GM23338 (cell line): Measurements from ENCODE around the gene MYOM1. TPM values are rescaled to one million over a fixed set of nuclear protein-coding genes. Genes with fewer than 3 reads are reported as not detected.

ENCODE experiments used
- ATAC-seq: fragments of 200-7000 bp; cut with Tn5 transposase; 3 replicates; pipeline ENCODE4 v1.9.1; 2020
- DNase-seq: peaks from one replicate; pipeline ENCODE4 v3.0.0-alpha.2; 2015; ENCODE audit warnings: low spot score
- H2AFZ ChIP-seq: fragments of 200-600 bp; sonication (generic); 2 replicates; pipeline ENCODE4 v1.8.0; 2016; ENCODE audit warnings: antibody characterized with exemption, mild to moderate bottlenecking, moderate library complexity
- H3F3A ChIP-seq: fragments of 200-600 bp; sonication (generic); replicated peaks from 2 replicates; pipeline ENCODE4 v1.8.0; 2017; ENCODE audit warnings: antibody characterized with exemption, mixed run types, low read depth
- H3K27ac ChIP-seq: fragments of 200-600 bp; sonication (generic); 2 replicates; pipeline ENCODE4 v1.6.1; 2016; ENCODE audit warnings: low read depth
- H3K27me3 ChIP-seq: fragments of 200-600 bp; sonication (generic); 2 replicates; pipeline ENCODE4 v1.8.0; 2016; ENCODE audit warnings: mild to moderate bottlenecking, mixed run types, moderate library complexity; ENCODE audit not compliant: insufficient read depth
- H3K36me3 ChIP-seq: fragments of 200-600 bp; sonication (generic); 2 replicates; pipeline ENCODE4 v1.8.0; 2016; ENCODE audit warnings: mild to moderate bottlenecking; ENCODE audit not compliant: insufficient read depth
- H3K4me1 ChIP-seq: fragments of 200-600 bp; sonication (generic); 2 replicates; pipeline ENCODE4 v1.8.0; 2016; ENCODE audit warnings: mild to moderate bottlenecking, moderate library complexity; ENCODE audit not compliant: insufficient read depth
- H3K4me2 ChIP-seq: fragments of 200-600 bp; sonication (generic); 2 replicates; pipeline ENCODE4 v1.7.1; 2017; ENCODE audit warnings: mixed run types
- H3K4me3 ChIP-seq: fragments of 200-600 bp; sonication (generic); 2 replicates; pipeline ENCODE4 v1.6.1; 2016; ENCODE audit warnings: mixed run types
- H3K79me2 ChIP-seq: fragments of 200-600 bp; sonication (generic); replicated peaks from 2 replicates; pipeline ENCODE4 v1.8.0; 2017; ENCODE audit warnings: mild to moderate bottlenecking; ENCODE audit not compliant: insufficient read depth
- H3K9me2 ChIP-seq: fragments of 200-600 bp; sonication (generic); 2 replicates; pipeline ENCODE4 v1.8.0; 2017; ENCODE audit not compliant: insufficient read depth
- H4K20me1 ChIP-seq: fragments of 200-600 bp; sonication (generic); replicated peaks from 2 replicates; pipeline ENCODE4 v1.8.0; 2017; ENCODE audit warnings: mild to moderate bottlenecking; ENCODE audit not compliant: insufficient read depth
- H3K27ac Mint-ChIP-seq: 2 replicates; pipeline ENCODE4 v1.8.0; 2020; ENCODE audit warnings: inconsistent platforms, mild to moderate bottlenecking, moderate library complexity, mixed read lengths
- H3K27me3 Mint-ChIP-seq: 3 replicates; pipeline ENCODE4 v1.8.0; 2022; ENCODE audit warnings: low read depth, mild to moderate bottlenecking, moderate library complexity, mixed read lengths, inconsistent platforms; ENCODE audit not compliant: insufficient read depth, poor library complexity
- H3K36me3 Mint-ChIP-seq: 3 replicates; pipeline ENCODE4 v1.8.0; 2021; ENCODE audit warnings: low read depth, mild to moderate bottlenecking, inconsistent platforms, moderate library complexity, mixed read lengths
- H3K4me1 Mint-ChIP-seq: 3 replicates; pipeline ENCODE4 v1.8.0; 2020; ENCODE audit warnings: mild to moderate bottlenecking, inconsistent platforms, mixed read lengths
- H3K4me3 Mint-ChIP-seq: 3 replicates; pipeline ENCODE4 v1.8.0; 2021; ENCODE audit warnings: moderate library complexity, mild to moderate bottlenecking, inconsistent platforms, mixed read lengths
- H3K9me3 Mint-ChIP-seq: 3 replicates; pipeline ENCODE4 v1.8.0; 2020; ENCODE audit warnings: moderate library complexity, mild to moderate bottlenecking, inconsistent platforms, mixed read lengths
- CREB1 ChIP-seq: fragments of 250-450 bp; sonication (Bioruptor Pico); IDR thresholded peaks from 2 replicates; pipeline ENCODE4 v1.5.0; 2020; ENCODE audit warnings: low read depth, mild to moderate bottlenecking, moderate library complexity
- EZH2 ChIP-seq: fragments of 200-600 bp; sonication (generic); IDR thresholded peaks from one replicate; pipeline ENCODE4 v1.8.0; 2017; ENCODE audit warnings: antibody characterized with exemption, mild to moderate bottlenecking, low read depth; ENCODE audit not compliant: unreplicated experiment
- EZH2phosphoT487 ChIP-seq: fragments of 200-600 bp; sonication (generic); IDR thresholded peaks from one replicate; pipeline ENCODE4 v1.8.1; 2018; ENCODE audit warnings: antibody characterized with exemption; ENCODE audit not compliant: unreplicated experiment
- JUNB ChIP-seq: IDR thresholded peaks from one replicate; pipeline ENCODE4 v1.6.1; 2016; ENCODE audit warnings: antibody characterized with exemption; ENCODE audit not compliant: unreplicated experiment
- NANOG ChIP-seq: IDR thresholded peaks from 2 replicates; pipeline ENCODE4 v1.6.1; 2016; ENCODE audit warnings: antibody characterized with exemption, borderline replicate concordance
- POLR2AphosphoS5 ChIP-seq: IDR thresholded peaks from 2 replicates; pipeline ENCODE4 v1.6.1; 2016; ENCODE audit warnings: antibody characterized with exemption, low read depth
- STAT1 ChIP-seq: IDR thresholded peaks from one replicate; pipeline ENCODE4 v1.6.1; 2016; ENCODE audit warnings: antibody characterized with exemption; ENCODE audit not compliant: unreplicated experiment
- ZNF114 ChIP-seq: fragments of 250-450 bp; sonication (Bioruptor Pico); IDR thresholded peaks from 2 replicates; pipeline ENCODE4 v1.5.0; 2020; ENCODE audit warnings: mild to moderate bottlenecking, moderate library complexity
- ZNF331 ChIP-seq: fragments of 250-450 bp; sonication (Bioruptor Pico); IDR thresholded peaks from 2 replicates; pipeline ENCODE4 v1.5.0; 2020; ENCODE audit warnings: low read depth, mild to moderate bottlenecking, moderate library complexity
- polyA plus RNA-seq: library from polyadenylated mRNA; unstranded; fragments of >200 nt; fragmentation: Nextera tagmentation; extraction: Ambion mirVana; gene quantifications from 2 replicates; pipeline ENCODE4 v1.2.1, GENCODE V29; 2016
- total RNA-seq: library from RNA; depleted of rRNA; stranded (reverse); fragments of >200 nt; shearing (Covaris generic); gene quantifications from 2 replicates; pipeline ENCODE4 v1.2.3, GENCODE V29; 2014
- TF ChIP-seq, protein P1 (sequence below), 2 experiments: fragments of 200-600 bp in 1 of 2; sonication (generic) in 1 of 2; conservative IDR thresholded peaks; 2 replicates each; pipeline versions ENCODE4 v1.5.1 to v1.6.1; 2016 to 2017; ENCODE audit warnings: antibody characterized with exemption in 2 of 2, low read depth in 2 of 2, mild to moderate bottlenecking in 2 of 2, moderate library complexity in 1 of 2
- TF ChIP-seq, protein P2 (sequence below): fragments of 250-450 bp; sonication (Bioruptor Pico); IDR thresholded peaks from 2 replicates; pipeline ENCODE4 v1.5.0; 2020; ENCODE audit warnings: mild to moderate bottlenecking, moderate library complexity
- TF ChIP-seq, protein P3 (sequence below): IDR thresholded peaks from one replicate; pipeline ENCODE4 v1.6.1; 2018; ENCODE audit warnings: antibody characterized with exemption; ENCODE audit not compliant: unreplicated experiment
- TF ChIP-seq, protein P4 (sequence below): IDR thresholded peaks from 2 replicates; pipeline ENCODE4 v1.6.1; 2016; ENCODE audit warnings: antibody characterized with exemption

MYOM1 gene
- total and polyA plus RNA-seq, 2 experiments from 2014 or later: 0.27 to 0.38 TPM

DNA sequence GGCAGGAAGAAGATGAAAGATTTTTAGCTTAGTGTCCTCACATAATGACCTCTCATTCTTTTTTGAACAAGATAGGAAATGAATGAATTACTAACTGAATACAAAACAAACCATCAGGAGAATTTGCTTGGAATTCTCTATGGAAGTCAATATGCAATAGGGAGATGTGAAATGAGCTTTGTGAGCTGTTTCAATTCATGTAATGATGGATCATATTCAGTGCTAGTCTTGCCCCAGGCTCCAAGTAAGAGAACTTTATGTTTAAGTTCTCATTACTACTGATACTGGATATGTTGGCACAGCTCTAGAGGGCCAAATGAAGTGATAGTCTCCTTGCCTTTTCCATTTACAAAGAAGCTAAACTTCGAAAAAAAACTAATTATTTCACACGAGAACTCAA lies 29.2 kb downstream of the MYOM1 start:
- H3K79me2 ChIP-seq: no peaks in the 10 kb centered on the region
- no peak overlapping the region for H3K27ac ChIP-seq
- no peaks in the 10 kb centered on the region for H3F3A ChIP-seq
- H3K36me3 Mint-ChIP-seq: no peaks in the 10 kb centered on the region
- H3K27me3 Mint-ChIP-seq: no peaks in the 10 kb centered on the region
- ATAC-seq (no peak), DNase-seq (no peak)
- no peak overlapping the region for H2AFZ ChIP-seq
- no peaks in the 10 kb centered on the region for H3K36me3 ChIP-seq
- TF ChIP-seq, protein P1, sequence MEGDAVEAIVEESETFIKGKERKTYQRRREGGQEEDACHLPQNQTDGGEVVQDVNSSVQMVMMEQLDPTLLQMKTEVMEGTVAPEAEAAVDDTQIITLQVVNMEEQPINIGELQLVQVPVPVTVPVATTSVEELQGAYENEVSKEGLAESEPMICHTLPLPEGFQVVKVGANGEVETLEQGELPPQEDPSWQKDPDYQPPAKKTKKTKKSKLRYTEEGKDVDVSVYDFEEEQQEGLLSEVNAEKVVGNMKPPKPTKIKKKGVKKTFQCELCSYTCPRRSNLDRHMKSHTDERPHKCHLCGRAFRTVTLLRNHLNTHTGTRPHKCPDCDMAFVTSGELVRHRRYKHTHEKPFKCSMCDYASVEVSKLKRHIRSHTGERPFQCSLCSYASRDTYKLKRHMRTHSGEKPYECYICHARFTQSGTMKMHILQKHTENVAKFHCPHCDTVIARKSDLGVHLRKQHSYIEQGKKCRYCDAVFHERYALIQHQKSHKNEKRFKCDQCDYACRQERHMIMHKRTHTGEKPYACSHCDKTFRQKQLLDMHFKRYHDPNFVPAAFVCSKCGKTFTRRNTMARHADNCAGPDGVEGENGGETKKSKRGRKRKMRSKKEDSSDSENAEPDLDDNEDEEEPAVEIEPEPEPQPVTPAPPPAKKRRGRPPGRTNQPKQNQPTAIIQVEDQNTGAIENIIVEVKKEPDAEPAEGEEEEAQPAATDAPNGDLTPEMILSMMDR (conservative IDR thresholded peaks at IDR 0.05; ENCODE audit: low read depth in 2 of 2): no peak
- TF ChIP-seq ZNF331 (CRISPR knock-in tag) (no peak), ZNF114 (CRISPR knock-in tag) (no peak), CREB1 (CRISPR knock-in tag) (no peak), POLR2AphosphoS5 (no peak), STAT1 (no peak), NANOG (no peak), JUNB (no peak), EZH2 (no peak), EZH2phosphoT487 (no peak)
- TF ChIP-seq, protein P2, sequence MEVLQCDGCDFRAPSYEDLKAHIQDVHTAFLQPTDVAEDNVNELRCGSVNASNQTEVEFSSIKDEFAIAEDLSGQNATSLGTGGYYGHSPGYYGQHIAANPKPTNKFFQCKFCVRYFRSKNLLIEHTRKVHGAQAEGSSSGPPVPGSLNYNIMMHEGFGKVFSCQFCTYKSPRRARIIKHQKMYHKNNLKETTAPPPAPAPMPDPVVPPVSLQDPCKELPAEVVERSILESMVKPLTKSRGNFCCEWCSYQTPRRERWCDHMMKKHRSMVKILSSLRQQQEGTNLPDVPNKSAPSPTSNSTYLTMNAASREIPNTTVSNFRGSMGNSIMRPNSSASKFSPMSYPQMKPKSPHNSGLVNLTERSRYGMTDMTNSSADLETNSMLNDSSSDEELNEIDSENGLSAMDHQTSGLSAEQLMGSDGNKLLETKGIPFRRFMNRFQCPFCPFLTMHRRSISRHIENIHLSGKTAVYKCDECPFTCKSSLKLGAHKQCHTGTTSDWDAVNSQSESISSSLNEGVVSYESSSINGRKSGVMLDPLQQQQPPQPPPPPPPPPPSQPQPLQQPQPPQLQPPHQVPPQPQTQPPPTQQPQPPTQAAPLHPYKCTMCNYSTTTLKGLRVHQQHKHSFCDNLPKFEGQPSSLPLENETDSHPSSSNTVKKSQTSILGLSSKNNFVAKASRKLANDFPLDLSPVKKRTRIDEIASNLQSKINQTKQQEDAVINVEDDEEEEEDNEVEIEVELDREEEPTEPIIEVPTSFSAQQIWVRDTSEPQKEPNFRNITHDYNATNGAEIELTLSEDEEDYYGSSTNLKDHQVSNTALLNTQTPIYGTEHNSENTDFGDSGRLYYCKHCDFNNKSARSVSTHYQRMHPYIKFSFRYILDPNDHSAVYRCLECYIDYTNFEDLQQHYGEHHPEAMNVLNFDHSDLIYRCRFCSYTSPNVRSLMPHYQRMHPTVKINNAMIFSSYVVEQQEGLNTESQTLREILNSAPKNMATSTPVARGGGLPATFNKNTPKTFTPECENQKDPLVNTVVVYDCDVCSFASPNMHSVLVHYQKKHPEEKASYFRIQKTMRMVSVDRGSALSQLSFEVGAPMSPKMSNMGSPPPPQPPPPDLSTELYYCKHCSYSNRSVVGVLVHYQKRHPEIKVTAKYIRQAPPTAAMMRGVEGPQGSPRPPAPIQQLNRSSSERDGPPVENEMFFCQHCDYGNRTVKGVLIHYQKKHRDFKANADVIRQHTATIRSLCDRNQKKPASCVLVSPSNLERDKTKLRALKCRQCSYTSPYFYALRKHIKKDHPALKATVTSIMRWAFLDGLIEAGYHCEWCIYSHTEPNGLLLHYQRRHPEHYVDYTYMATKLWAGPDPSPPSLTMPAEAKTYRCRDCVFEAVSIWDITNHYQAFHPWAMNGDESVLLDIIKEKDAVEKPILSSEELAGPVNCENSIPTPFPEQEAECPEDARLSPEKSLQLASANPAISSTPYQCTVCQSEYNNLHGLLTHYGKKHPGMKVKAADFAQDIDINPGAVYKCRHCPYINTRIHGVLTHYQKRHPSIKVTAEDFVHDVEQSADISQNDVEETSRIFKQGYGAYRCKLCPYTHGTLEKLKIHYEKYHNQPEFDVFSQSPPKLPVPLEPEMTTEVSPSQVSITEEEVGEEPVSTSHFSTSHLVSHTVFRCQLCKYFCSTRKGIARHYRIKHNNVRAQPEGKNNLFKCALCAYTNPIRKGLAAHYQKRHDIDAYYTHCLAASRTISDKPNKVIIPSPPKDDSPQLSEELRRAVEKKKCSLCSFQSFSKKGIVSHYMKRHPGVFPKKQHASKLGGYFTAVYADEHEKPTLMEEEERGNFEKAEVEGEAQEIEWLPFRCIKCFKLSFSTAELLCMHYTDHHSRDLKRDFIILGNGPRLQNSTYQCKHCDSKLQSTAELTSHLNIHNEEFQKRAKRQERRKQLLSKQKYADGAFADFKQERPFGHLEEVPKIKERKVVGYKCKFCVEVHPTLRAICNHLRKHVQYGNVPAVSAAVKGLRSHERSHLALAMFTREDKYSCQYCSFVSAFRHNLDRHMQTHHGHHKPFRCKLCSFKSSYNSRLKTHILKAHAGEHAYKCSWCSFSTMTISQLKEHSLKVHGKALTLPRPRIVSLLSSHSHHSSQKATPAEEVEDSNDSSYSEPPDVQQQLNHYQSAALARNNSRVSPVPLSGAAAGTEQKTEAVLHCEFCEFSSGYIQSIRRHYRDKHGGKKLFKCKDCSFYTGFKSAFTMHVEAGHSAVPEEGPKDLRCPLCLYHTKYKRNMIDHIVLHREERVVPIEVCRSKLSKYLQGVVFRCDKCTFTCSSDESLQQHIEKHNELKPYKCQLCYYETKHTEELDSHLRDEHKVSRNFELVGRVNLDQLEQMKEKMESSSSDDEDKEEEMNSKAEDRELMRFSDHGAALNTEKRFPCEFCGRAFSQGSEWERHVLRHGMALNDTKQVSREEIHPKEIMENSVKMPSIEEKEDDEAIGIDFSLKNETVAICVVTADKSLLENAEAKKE (CRISPR knock-in tag): no peak
- TF ChIP-seq, protein P3, sequence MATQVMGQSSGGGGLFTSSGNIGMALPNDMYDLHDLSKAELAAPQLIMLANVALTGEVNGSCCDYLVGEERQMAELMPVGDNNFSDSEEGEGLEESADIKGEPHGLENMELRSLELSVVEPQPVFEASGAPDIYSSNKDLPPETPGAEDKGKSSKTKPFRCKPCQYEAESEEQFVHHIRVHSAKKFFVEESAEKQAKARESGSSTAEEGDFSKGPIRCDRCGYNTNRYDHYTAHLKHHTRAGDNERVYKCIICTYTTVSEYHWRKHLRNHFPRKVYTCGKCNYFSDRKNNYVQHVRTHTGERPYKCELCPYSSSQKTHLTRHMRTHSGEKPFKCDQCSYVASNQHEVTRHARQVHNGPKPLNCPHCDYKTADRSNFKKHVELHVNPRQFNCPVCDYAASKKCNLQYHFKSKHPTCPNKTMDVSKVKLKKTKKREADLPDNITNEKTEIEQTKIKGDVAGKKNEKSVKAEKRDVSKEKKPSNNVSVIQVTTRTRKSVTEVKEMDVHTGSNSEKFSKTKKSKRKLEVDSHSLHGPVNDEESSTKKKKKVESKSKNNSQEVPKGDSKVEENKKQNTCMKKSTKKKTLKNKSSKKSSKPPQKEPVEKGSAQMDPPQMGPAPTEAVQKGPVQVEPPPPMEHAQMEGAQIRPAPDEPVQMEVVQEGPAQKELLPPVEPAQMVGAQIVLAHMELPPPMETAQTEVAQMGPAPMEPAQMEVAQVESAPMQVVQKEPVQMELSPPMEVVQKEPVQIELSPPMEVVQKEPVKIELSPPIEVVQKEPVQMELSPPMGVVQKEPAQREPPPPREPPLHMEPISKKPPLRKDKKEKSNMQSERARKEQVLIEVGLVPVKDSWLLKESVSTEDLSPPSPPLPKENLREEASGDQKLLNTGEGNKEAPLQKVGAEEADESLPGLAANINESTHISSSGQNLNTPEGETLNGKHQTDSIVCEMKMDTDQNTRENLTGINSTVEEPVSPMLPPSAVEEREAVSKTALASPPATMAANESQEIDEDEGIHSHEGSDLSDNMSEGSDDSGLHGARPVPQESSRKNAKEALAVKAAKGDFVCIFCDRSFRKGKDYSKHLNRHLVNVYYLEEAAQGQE: no peak
- TF ChIP-seq, protein P4, sequence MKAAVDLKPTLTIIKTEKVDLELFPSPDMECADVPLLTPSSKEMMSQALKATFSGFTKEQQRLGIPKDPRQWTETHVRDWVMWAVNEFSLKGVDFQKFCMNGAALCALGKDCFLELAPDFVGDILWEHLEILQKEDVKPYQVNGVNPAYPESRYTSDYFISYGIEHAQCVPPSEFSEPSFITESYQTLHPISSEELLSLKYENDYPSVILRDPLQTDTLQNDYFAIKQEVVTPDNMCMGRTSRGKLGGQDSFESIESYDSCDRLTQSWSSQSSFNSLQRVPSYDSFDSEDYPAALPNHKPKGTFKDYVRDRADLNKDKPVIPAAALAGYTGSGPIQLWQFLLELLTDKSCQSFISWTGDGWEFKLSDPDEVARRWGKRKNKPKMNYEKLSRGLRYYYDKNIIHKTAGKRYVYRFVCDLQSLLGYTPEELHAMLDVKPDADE: no peak
- H3K4me3 Mint-ChIP-seq: no peak overlapping the region
- no peaks in the 10 kb centered on the region for H3K4me1 ChIP-seq
- H3K4me2 ChIP-seq: no peak overlapping the region
- H3K4me3 ChIP-seq: no peak overlapping the region
- H3K27me3 ChIP-seq: no peaks in the 10 kb centered on the region
- H3K27ac Mint-ChIP-seq: no peak overlapping the region
- no peaks in the 10 kb centered on the region for H4K20me1 ChIP-seq
- no peaks in the 10 kb centered on the region for H3K9me3 Mint-ChIP-seq
- no peaks in the 10 kb centered on the region for H3K4me1 Mint-ChIP-seq
- no peaks in the 10 kb centered on the region for H3K9me2 ChIP-seq
